ENCODE measurements around the gene HACD2. TPM values are rescaled to one million over a fixed set of nuclear protein-coding genes. Genes with fewer than 3 reads are reported as not detected.

Gene HACD2
- total RNA-seq, 1 experiment from 2014 or later, result 43.0 TPM

GRCh38 chr3:123611082-123611481 is 26.2 kb upstream of the HACD2 start:
- CTCF ChIA-PET, result no interaction called here
- POLR2A ChIA-PET, result no interaction called here
- BruUV-seq (replicated peaks), result no TSS peak
- Histone ChIP-seq H3K27ac (ENCODE audit: low read depth, low read length) (no peak overlapping the region), H3K9me2 (ENCODE audit: insufficient read depth) (no peaks in the 10 kb centered on the region), H3K4me3 (replicated peaks in 1 of 2; ENCODE audit: low read depth in 1 of 2, low read length in 2 of 2) (no peak overlapping the region), H3K36me3 (ENCODE audit: control insufficient read depth in 1 of 2, insufficient read depth in 2 of 2, low read length in 2 of 2) (no peaks in the 10 kb centered on the region), H3K27me3 (ENCODE audit: insufficient read depth, low read length) (no peaks in the 10 kb centered on the region), H3K9ac (ENCODE audit: low read length) (no peak overlapping the region), H4K20me1 (ENCODE audit: insufficient read depth) (no peaks in the 10 kb centered on the region), H3K9me3 (ENCODE audit: control insufficient read depth in 1 of 2, insufficient read depth in 1 of 2, low read depth in 1 of 2, low read length in 2 of 2) (no peaks in the 10 kb centered on the region), H3K79me2 (ENCODE audit: insufficient read depth, low read length) (no peaks in the 10 kb centered on the region), H2AFZ (ENCODE audit: low read depth, low read length, poor library complexity, severe bottlenecking) (no peak overlapping the region), H3K4me2 (ENCODE audit: low read length) (no peak overlapping the region), H3K4me1 (ENCODE audit: control insufficient read depth in 1 of 2, insufficient read depth in 2 of 2, low read length in 2 of 2) (peaks cover 10% of the 10 kb centered on the region in 2 experiments)
- no peak for DNase-seq (ENCODE audit: low read depth, low spot score)
- intact Hi-C loops (cut with micrococcal nuclease), result no loop called here
- TF ChIP-seq ZFX (IDR thresholded peaks at IDR 0.05), result no peak
- TF ChIP-seq FOSL1 (IDR thresholded peaks at IDR 0.05; ENCODE audit: low read depth), result no peak
- no peak for TF ChIP-seq POLR2A (IDR thresholded peaks at IDR 0.05; ENCODE audit: borderline replicate concordance, extremely low read depth, insufficient read depth, insufficient read length)
- no peak for TF ChIP-seq CEBPB (IDR thresholded peaks at IDR 0.05; ENCODE audit: low read depth)
- TF ChIP-seq ZBTB33 (IDR thresholded peaks at IDR 0.05; ENCODE audit: extremely low read depth, insufficient replicate concordance, low read length), result no peak
- TF ChIP-seq EZH2 (IDR thresholded peaks at IDR 0.05), result no peak
- TF ChIP-seq REST (IDR thresholded peaks at IDR 0.05; ENCODE audit: low read depth), result no peak
- no peak for ATAC-seq
- RAD21 ChIA-PET (ENCODE audit: low non-redundant PET in 1 of 2, low total read pairs in 2 of 2, uncharacterized antibody in 2 of 2, unreplicated experiment in 2 of 2), result no interaction called here

Data from HCT116 (cell line).